Activated T-cell treated with anti-CD3 and anti-CD28 coated beads for 48 hours (primary cell): ENCODE measurements around the gene FBXO34.
"Not testable (repeated sequence)": the region's sequence is repeated elsewhere in the genome, so short reads cannot be mapped to it uniquely, and the experiment has no call there.

ENCODE experiments used
- DNase-seq: peaks from one replicate; pipeline ENCODE4 v3.0.0-alpha.2; 2020; ENCODE audit warnings: low read depth

FBXO34 gene

GRCh38 chr14:55382483-55382882, 111.3 kb downstream of the FBXO34 start:
- no peak for DNase-seq

- not testable (repeated sequence) for DNase-seq
These were observed 111.8 kb downstream of the FBXO34 start for GRCh38 chr14:55383056-55383466.

- DNase-seq = no peak
These were observed 112.4 kb downstream of the FBXO34 start for GRCh38 chr14:55383541-55384140.

GRCh38 chr14:55384536-55384935, 113.3 kb downstream of the FBXO34 start:
- no peak for DNase-seq

GRCh38 chr14:55386037-55386808, 115.0 kb downstream of the FBXO34 start:
- no peak for DNase-seq

- DNase-seq = no peak
These were observed 115.9 kb downstream of the FBXO34 start for GRCh38 chr14:55387121-55387520.

GRCh38 chr14:55388160-55388559, 116.9 kb downstream of the FBXO34 start:
- no peak for DNase-seq

- DNase-seq = no peak
These were observed 118.1 kb downstream of the FBXO34 start for GRCh38 chr14:55389330-55389729.

- no peak for DNase-seq
These were observed 127.5 kb downstream of the FBXO34 start for GRCh38 chr14:55398679-55399078.

- DNase-seq = no peak
These were observed 128.0 kb downstream of the FBXO34 start for GRCh38 chr14:55399183-55399582.

- no peak for DNase-seq
These were observed 128.6 kb downstream of the FBXO34 start for GRCh38 chr14:55399852-55400251.

GRCh38 chr14:55401751-55402150, 130.5 kb downstream of the FBXO34 start:
- DNase-seq = no peak
